Body of pancreas (tissue), 4 donors: Measurements from ENCODE around the gene EDDM13.

Source experiments
- POLR2A ChIP-seq, 3 donors: fragments of 450-650 bp; IDR thresholded peaks; one replicate each; pipeline ENCODE4 v1.6.1; 2016; ENCODE audit warnings: antibody characterized with exemption in 3 of 3, mild to moderate bottlenecking in 2 of 3
- TF ChIP-seq, protein P1 (sequence below), 7 experiments: fragments of 450-650 bp in 4 of 7; fragments of 200-600 bp in 3 of 7; sonication (generic) in 3 of 7; IDR thresholded peaks; one replicate each; pipeline ENCODE4 v1.5.1; 2016 to 2019; ENCODE audit warnings: antibody characterized with exemption in 7 of 7

DNA sequence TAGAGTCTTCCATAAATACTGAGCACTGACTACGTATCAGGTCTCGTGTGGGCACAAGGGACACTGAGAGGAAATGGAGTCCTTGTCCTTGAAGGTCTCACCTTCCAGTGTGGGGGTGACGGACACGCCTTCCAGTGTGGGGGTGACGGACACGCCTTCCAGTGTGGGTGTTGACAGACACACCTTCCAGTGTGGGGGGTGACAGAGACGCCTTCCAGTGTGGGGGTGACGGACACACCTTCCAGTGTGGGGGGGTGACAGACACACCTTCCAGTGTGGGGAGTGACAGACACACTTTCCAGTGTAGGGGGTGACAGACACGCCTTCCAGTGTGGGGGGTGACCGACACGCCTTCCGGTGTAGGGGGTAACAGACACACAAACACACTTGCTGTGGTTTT, 14.3 kb upstream of the EDDM13 start:
- TF ChIP-seq, protein P1, sequence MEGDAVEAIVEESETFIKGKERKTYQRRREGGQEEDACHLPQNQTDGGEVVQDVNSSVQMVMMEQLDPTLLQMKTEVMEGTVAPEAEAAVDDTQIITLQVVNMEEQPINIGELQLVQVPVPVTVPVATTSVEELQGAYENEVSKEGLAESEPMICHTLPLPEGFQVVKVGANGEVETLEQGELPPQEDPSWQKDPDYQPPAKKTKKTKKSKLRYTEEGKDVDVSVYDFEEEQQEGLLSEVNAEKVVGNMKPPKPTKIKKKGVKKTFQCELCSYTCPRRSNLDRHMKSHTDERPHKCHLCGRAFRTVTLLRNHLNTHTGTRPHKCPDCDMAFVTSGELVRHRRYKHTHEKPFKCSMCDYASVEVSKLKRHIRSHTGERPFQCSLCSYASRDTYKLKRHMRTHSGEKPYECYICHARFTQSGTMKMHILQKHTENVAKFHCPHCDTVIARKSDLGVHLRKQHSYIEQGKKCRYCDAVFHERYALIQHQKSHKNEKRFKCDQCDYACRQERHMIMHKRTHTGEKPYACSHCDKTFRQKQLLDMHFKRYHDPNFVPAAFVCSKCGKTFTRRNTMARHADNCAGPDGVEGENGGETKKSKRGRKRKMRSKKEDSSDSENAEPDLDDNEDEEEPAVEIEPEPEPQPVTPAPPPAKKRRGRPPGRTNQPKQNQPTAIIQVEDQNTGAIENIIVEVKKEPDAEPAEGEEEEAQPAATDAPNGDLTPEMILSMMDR (IDR thresholded peaks at IDR 0.05): no peak
- no peak for TF ChIP-seq POLR2A (IDR thresholded peaks at IDR 0.05)
